ENCODE results near the gene CFAP47.

GRCh38 chrX:36314303-36314702 lies 394.8 kb downstream of the CFAP47 start:
- TF ChIP-seq, protein P1, sequence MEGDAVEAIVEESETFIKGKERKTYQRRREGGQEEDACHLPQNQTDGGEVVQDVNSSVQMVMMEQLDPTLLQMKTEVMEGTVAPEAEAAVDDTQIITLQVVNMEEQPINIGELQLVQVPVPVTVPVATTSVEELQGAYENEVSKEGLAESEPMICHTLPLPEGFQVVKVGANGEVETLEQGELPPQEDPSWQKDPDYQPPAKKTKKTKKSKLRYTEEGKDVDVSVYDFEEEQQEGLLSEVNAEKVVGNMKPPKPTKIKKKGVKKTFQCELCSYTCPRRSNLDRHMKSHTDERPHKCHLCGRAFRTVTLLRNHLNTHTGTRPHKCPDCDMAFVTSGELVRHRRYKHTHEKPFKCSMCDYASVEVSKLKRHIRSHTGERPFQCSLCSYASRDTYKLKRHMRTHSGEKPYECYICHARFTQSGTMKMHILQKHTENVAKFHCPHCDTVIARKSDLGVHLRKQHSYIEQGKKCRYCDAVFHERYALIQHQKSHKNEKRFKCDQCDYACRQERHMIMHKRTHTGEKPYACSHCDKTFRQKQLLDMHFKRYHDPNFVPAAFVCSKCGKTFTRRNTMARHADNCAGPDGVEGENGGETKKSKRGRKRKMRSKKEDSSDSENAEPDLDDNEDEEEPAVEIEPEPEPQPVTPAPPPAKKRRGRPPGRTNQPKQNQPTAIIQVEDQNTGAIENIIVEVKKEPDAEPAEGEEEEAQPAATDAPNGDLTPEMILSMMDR (IDR thresholded peaks at IDR 0.05): no peak
- TF ChIP-seq POLR2A (IDR thresholded peaks at IDR 0.05): no peak

Measured in Peyer's patch (tissue), 4 donors.